ENCODE results near the gene ADM2. TPM values are rescaled to one million over a fixed set of nuclear protein-coding genes. Genes with fewer than 3 reads are reported as not detected.

Gene ADM2
- total and polyA plus RNA-seq, 2 of the 13 experiments (the other 11 are each of a cell fraction or from before 2014, with no cell fraction given): 1.2 to 3.0 TPM

DNA sequence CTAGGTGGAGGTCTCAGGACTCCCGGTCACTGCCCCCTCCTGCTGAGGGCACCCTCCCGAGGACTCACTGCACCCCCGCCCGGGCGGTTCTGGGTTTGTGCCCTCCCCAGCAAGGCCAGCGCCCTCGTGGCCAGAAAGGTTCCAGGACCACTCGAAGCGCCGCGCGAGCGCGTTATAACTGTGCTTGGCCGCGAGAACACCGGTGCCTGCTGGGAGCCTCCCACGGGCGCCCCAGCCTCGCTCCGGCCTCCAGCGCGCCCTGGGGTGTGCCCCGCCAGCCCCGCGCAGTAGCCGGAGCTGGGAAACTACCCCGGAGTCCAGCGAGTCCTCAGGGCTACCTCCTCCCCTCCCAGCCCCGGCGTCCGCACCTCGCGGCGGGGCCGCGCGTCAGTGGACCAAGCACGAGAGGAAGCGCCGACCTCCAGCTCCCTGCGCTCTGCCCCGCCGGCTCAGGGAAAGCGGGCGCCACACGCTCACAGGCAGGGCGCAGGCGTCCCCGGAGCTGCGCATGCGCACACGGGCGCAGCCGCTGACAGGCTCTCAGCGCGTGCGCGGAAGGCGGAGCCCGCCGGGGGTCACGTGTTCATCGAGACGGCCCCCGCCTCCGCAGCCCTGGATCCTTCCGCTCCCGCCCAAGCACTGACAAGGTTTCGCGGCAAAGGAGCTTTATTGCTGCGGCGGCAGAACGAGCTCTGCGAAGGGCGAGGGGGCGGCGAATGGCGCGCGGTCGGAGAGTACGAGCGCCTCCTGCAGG lies 43.9 kb downstream of the ADM2 start, which contains the start of gene SCO2 (continued):
- TF ChIP-seq, protein P1, sequence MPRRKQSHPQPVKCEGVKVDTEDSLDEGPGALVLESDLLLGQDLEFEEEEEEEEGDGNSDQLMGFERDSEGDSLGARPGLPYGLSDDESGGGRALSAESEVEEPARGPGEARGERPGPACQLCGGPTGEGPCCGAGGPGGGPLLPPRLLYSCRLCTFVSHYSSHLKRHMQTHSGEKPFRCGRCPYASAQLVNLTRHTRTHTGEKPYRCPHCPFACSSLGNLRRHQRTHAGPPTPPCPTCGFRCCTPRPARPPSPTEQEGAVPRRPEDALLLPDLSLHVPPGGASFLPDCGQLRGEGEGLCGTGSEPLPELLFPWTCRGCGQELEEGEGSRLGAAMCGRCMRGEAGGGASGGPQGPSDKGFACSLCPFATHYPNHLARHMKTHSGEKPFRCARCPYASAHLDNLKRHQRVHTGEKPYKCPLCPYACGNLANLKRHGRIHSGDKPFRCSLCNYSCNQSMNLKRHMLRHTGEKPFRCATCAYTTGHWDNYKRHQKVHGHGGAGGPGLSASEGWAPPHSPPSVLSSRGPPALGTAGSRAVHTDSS (CRISPR knock-in tag; conservative IDR thresholded peaks at IDR 0.05): no peak
- TF ChIP-seq ATF1 (CRISPR knock-in tag; IDR thresholded peaks at IDR 0.05): no peak
- TF ChIP-seq ZNF589 (CRISPR knock-in tag; conservative IDR thresholded peaks at IDR 0.05): peak; percentile 67; the same call in 1 of the 2 replicates
- 0 out of 2 replicates have a peak, but pooled peaks have one; percentile 61 for TF ChIP-seq FLYWCH1 (CRISPR knock-in tag; IDR thresholded peaks at IDR 0.05)
- no peak for TF ChIP-seq EHMT2 (IDR thresholded peaks at IDR 0.05; ENCODE audit: borderline replicate concordance, low read depth, low read length)
- TF ChIP-seq NCOA5 (CRISPR knock-in tag; IDR thresholded peaks at IDR 0.05): no peak
- TF ChIP-seq SUZ12 (IDR thresholded peaks at IDR 0.05; ENCODE audit: low read depth, low read length): no peak
- peak; percentile 40 to 76; a peak in 3 of 4 replicates for TF ChIP-seq MAFK (conservative IDR thresholded peaks at IDR 0.05 in 1 of 2, IDR thresholded peaks at IDR 0.05 in 1 of 2; ENCODE audit: low read length in 2 of 2)
- TF ChIP-seq PAWR (CRISPR knock-in tag; IDR thresholded peaks at IDR 0.05; ENCODE audit: borderline replicate concordance): no peak
- TF ChIP-seq, protein P2, sequence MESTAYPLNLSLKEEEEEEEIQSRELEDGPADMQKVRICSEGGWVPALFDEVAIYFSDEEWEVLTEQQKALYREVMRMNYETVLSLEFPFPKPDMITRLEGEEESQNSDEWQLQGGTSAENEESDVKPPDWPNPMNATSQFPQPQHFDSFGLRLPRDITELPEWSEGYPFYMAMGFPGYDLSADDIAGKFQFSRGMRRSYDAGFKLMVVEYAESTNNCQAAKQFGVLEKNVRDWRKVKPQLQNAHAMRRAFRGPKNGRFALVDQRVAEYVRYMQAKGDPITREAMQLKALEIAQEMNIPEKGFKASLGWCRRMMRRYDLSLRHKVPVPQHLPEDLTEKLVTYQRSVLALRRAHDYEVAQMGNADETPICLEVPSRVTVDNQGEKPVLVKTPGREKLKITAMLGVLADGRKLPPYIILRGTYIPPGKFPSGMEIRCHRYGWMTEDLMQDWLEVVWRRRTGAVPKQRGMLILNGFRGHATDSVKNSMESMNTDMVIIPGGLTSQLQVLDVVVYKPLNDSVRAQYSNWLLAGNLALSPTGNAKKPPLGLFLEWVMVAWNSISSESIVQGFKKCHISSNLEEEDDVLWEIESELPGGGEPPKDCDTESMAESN (CRISPR knock-in tag; conservative IDR thresholded peaks at IDR 0.05): peak; percentile 64
- TF ChIP-seq CBX5 (CRISPR knock-in tag; IDR thresholded peaks at IDR 0.05; ENCODE audit: borderline replicate concordance): 0 out of 2 replicates have a peak, but pooled peaks have one; percentile 0
- 0 out of 2 replicates have a peak, but pooled peaks have one; percentile 38 for TF ChIP-seq CREB1 (IDR thresholded peaks at IDR 0.05)
- no peak for TF ChIP-seq CREB1 (CRISPR knock-in tag; IDR thresholded peaks at IDR 0.05)
- peak; percentile 86; the same call in 1 of the 2 replicates for TF ChIP-seq ZSCAN12 (CRISPR knock-in tag; IDR thresholded peaks at IDR 0.05)
- TF ChIP-seq ZNF207 (IDR thresholded peaks at IDR 0.05; ENCODE audit: borderline replicate concordance): no peak
- no peak for TF ChIP-seq MBD4 (IDR thresholded peaks at IDR 0.05; ENCODE audit: borderline replicate concordance, low read length)
- TF ChIP-seq ZNF383 (CRISPR knock-in tag; IDR thresholded peaks at IDR 0.05; ENCODE audit: borderline replicate concordance): no peak
- TF ChIP-seq ZNF124 (CRISPR knock-in tag; IDR thresholded peaks at IDR 0.05): 0 out of 2 replicates have a peak, but pooled peaks have one; percentile 85
- 0 out of 2 replicates have a peak, but pooled peaks have one; percentile 24 for TF ChIP-seq GATA4 (IDR thresholded peaks at IDR 0.05; ENCODE audit: borderline replicate concordance, low read depth)
- 0 out of 2 replicates have a peak, but pooled peaks have one; percentile 28 for TF ChIP-seq ZNF672 (CRISPR knock-in tag; IDR thresholded peaks at IDR 0.05)
- peak; percentile 85 for TF ChIP-seq ZNF749 (CRISPR knock-in tag; IDR thresholded peaks at IDR 0.05; ENCODE audit: borderline replicate concordance)
- TF ChIP-seq, protein P3, sequence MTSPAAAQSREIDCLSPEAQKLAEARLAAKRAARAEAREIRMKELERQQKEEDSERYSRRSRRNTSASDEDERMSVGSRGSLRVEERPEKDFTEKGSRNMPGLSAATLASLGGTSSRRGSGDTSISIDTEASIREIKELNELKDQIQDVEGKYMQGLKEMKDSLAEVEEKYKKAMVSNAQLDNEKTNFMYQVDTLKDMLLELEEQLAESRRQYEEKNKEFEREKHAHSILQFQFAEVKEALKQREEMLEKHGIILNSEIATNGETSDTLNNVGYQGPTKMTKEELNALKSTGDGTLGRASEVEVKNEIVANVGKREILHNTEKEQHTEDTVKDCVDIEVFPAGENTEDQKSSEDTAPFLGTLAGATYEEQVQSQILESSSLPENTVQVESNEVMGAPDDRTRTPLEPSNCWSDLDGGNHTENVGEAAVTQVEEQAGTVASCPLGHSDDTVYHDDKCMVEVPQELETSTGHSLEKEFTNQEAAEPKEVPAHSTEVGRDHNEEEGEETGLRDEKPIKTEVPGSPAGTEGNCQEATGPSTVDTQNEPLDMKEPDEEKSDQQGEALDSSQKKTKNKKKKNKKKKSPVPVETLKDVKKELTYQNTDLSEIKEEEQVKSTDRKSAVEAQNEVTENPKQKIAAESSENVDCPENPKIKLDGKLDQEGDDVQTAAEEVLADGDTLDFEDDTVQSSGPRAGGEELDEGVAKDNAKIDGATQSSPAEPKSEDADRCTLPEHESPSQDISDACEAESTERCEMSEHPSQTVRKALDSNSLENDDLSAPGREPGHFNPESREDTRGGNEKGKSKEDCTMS (CRISPR knock-in tag; conservative IDR thresholded peaks at IDR 0.05): no peak
- TF ChIP-seq, protein P4, sequence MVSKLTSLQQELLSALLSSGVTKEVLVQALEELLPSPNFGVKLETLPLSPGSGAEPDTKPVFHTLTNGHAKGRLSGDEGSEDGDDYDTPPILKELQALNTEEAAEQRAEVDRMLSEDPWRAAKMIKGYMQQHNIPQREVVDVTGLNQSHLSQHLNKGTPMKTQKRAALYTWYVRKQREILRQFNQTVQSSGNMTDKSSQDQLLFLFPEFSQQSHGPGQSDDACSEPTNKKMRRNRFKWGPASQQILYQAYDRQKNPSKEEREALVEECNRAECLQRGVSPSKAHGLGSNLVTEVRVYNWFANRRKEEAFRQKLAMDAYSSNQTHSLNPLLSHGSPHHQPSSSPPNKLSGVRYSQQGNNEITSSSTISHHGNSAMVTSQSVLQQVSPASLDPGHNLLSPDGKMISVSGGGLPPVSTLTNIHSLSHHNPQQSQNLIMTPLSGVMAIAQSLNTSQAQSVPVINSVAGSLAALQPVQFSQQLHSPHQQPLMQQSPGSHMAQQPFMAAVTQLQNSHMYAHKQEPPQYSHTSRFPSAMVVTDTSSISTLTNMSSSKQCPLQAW (CRISPR knock-in tag; IDR thresholded peaks at IDR 0.05): peak; percentile 87

Data from HepG2 (cell line).